Calu3 (cell line): ENCODE measurements around the gene TRIM38. TPM values are rescaled to one million over a fixed set of nuclear protein-coding genes. Genes with fewer than 3 reads are reported as not detected.

Experiments used
- BruUV-seq: library from RNA; stranded (reverse); fragments of 400-500 nt; replicated peaks from 2 replicates; lab custom pipeline; 2021; lab: Mats Ljungman, UMichigan
- CTCF ChIA-PET: fragments of 300-600 bp; sonication (Branson Sonifier 250); formaldehyde crosslinking; loops from one replicate; lab custom pipeline; 2022; ENCODE audit warnings: antibody characterized with exemption; lab: Charles Lee
- DNase-seq: peaks from one replicate; pipeline ENCODE4 v3.0.0; 2022
- H3K27ac Mint-ChIP-seq: one replicate; pipeline ENCODE4 v1.8.0; 2022; ENCODE audit warnings: mixed read lengths; ENCODE audit not compliant: unreplicated experiment
- H3K27me3 Mint-ChIP-seq: one replicate; pipeline ENCODE4 v1.8.0; 2022; ENCODE audit warnings: mixed read lengths; ENCODE audit not compliant: unreplicated experiment
- H3K36me3 Mint-ChIP-seq: one replicate; pipeline ENCODE4 v1.8.0; 2022; ENCODE audit warnings: mild to moderate bottlenecking, moderate library complexity, mixed read lengths; ENCODE audit not compliant: insufficient read depth, unreplicated experiment
- H3K4me1 Mint-ChIP-seq: one replicate; pipeline ENCODE4 v1.8.0; 2022; ENCODE audit warnings: mild to moderate bottlenecking, low read depth, mixed read lengths; ENCODE audit not compliant: unreplicated experiment
- H3K4me3 Mint-ChIP-seq: one replicate; pipeline ENCODE4 v1.8.0; 2022; ENCODE audit warnings: mild to moderate bottlenecking, low read depth, moderate library complexity, mixed read lengths; ENCODE audit not compliant: unreplicated experiment
- H3K9me3 Mint-ChIP-seq: one replicate; pipeline ENCODE4 v1.8.0; 2022; ENCODE audit warnings: low read depth, mixed read lengths; ENCODE audit not compliant: unreplicated experiment
- intact Hi-C: fragments of 100-400 bp; cut with micrococcal nuclease; formaldehyde crosslinking; loops from one replicate; pipeline ENCODE4 v1.10.0; 2022; ENCODE audit not compliant: unreplicated experiment
- total RNA-seq: library from RNA; stranded (reverse); gene quantifications from 2 replicates; pipeline ENCODE4 v1.2.3, GENCODE V29; 2022
- TF ChIP-seq, protein P1 (sequence below): fragments of 200-600 bp; IDR thresholded peaks from one replicate; pipeline ENCODE4 v1.8.0; 2022; ENCODE audit warnings: antibody characterized with exemption; ENCODE audit not compliant: unreplicated experiment

The TRIM38 gene
- total RNA-seq, 1 experiment from 2014 or later, result 20.6 TPM

- Mint-ChIP-seq H3K9me3 (no peaks in the 10 kb centered on the region), H3K4me3 (no peak overlapping the region), H3K27me3 (no peaks in the 10 kb centered on the region), H3K27ac (peak overlapping the region; percentile 52), H3K36me3 (peaks cover 69% of the 10 kb centered on the region), H3K4me1 (no peaks in the 10 kb centered on the region)
- DNase-seq, result no peak
- CTCF ChIA-PET, result no interaction called here
- no TSS peak for BruUV-seq
- TF ChIP-seq, protein P1, sequence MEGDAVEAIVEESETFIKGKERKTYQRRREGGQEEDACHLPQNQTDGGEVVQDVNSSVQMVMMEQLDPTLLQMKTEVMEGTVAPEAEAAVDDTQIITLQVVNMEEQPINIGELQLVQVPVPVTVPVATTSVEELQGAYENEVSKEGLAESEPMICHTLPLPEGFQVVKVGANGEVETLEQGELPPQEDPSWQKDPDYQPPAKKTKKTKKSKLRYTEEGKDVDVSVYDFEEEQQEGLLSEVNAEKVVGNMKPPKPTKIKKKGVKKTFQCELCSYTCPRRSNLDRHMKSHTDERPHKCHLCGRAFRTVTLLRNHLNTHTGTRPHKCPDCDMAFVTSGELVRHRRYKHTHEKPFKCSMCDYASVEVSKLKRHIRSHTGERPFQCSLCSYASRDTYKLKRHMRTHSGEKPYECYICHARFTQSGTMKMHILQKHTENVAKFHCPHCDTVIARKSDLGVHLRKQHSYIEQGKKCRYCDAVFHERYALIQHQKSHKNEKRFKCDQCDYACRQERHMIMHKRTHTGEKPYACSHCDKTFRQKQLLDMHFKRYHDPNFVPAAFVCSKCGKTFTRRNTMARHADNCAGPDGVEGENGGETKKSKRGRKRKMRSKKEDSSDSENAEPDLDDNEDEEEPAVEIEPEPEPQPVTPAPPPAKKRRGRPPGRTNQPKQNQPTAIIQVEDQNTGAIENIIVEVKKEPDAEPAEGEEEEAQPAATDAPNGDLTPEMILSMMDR, result no peak
- intact Hi-C loops, result no loop called here
Observed at GRCh38 chr6:25987845-25988244, 25.2 kb downstream of the TRIM38 start.

- H3K4me3 Mint-ChIP-seq, result no peak overlapping the region
- no peaks in the 10 kb centered on the region for H3K27me3 Mint-ChIP-seq
- H3K36me3 Mint-ChIP-seq, result peaks cover 59% of the 10 kb centered on the region
- H3K9me3 Mint-ChIP-seq, result no peaks in the 10 kb centered on the region
- peaks cover 9% of the 10 kb centered on the region for H3K4me1 Mint-ChIP-seq
- no TSS peak for BruUV-seq
- no peak for DNase-seq
- intact Hi-C loops, result no loop called here
- TF ChIP-seq, protein P1, result no peak
- no peak overlapping the region for H3K27ac Mint-ChIP-seq
- CTCF ChIA-PET, result no interaction called here
Observed at GRCh38 chr6:25990172-25990873, 27.7 kb downstream of the TRIM38 start.

- H3K36me3 Mint-ChIP-seq, result peaks cover 44% of the 10 kb centered on the region
- peak overlapping the region; percentile 82 for H3K27ac Mint-ChIP-seq
- no TSS peak for BruUV-seq
Observed at GRCh38 chr6:25991785-25992412, 29.3 kb downstream of the TRIM38 start.

More at GRCh38 chr6:25991785-25992412, 29.3 kb downstream of the TRIM38 start:
- Mint-ChIP-seq H3K4me3 (peak overlapping the region; percentile 87), H3K27me3 (no peaks in the 10 kb centered on the region), H3K4me1 (peaks cover 9% of the 10 kb centered on the region), H3K9me3 (no peaks in the 10 kb centered on the region)
- TF ChIP-seq, protein P1, result no peak
- CTCF ChIA-PET, result interaction anchor here (0.6 to 2.8 kb wide), 7 partner anchors 10 to 820 kb away, joined by 3 to 24 read pairs (median 6); a partner anchor contains a TSS
- intact Hi-C loops, result no loop called here
- DNase-seq, result peak; percentile 56
